GM19238 (cell line): ENCODE results near the gene ADIPOR2.
A peak's percentile ranks its signal among the peaks of the same experiment; 100 is the strongest.
"Not testable (repeated sequence)": the region's sequence is repeated elsewhere in the genome, so short reads cannot be mapped to it uniquely, and the experiment has no call there.

ENCODE experiments used
- DNase-seq: peaks from one replicate; pipeline ENCODE4 v3.0.0; 2011; ENCODE audit warnings: low spot score; ENCODE audit not compliant: insufficient read length

The ADIPOR2 gene

GRCh38 chr12:1665366-1665765, 25.5 kb upstream of the ADIPOR2 start:
- DNase-seq: no peak

GRCh38 chr12:1666215-1666614, 24.7 kb upstream of the ADIPOR2 start:
- no peak for DNase-seq

GRCh38 chr12:1666685-1667162, 24.1 kb upstream of the ADIPOR2 start:
- DNase-seq: no peak

- no peak for DNase-seq
Measured at GRCh38 chr12:1668833-1669543, 21.9 kb upstream of the ADIPOR2 start.

GRCh38 chr12:1670358-1671268, 20.3 kb upstream of the ADIPOR2 start:
- DNase-seq: no peak

GRCh38 chr12:1676043-1676442, 14.8 kb upstream of the ADIPOR2 start:
- DNase-seq: no peak

- DNase-seq: no peak
Measured at GRCh38 chr12:1680804-1681492, 9.9 kb upstream of the ADIPOR2 start.

GRCh38 chr12:1681493-1681807, 9.4 kb upstream of the ADIPOR2 start:
- DNase-seq: no peak

- no peak for DNase-seq
Measured at GRCh38 chr12:1688086-1688710, 2.7 kb upstream of the ADIPOR2 start.

- DNase-seq: peak; percentile 37
Measured at GRCh38 chr12:1691123-1692007, 495 bp downstream of the ADIPOR2 start.

- no peak for DNase-seq
Measured at GRCh38 chr12:1692226-1692625, 1.4 kb downstream of the ADIPOR2 start.

- no peak for DNase-seq
Measured at GRCh38 chr12:1692895-1693610, 2.2 kb downstream of the ADIPOR2 start.

GRCh38 chr12:1695097-1695496, 4.2 kb downstream of the ADIPOR2 start:
- DNase-seq: not testable (repeated sequence)

GRCh38 chr12:1695886-1696670, 5.2 kb downstream of the ADIPOR2 start:
- DNase-seq: no peak

- DNase-seq: no peak
Measured at GRCh38 chr12:1696800-1697199, 5.9 kb downstream of the ADIPOR2 start.

GRCh38 chr12:1697271-1697670, 6.4 kb downstream of the ADIPOR2 start:
- DNase-seq: no peak

GRCh38 chr12:1698720-1699119, 7.8 kb downstream of the ADIPOR2 start:
- no peak for DNase-seq

- no peak for DNase-seq
Measured at GRCh38 chr12:1702713-1703112, 11.8 kb downstream of the ADIPOR2 start.
